HEK293 (cell line): ENCODE measurements around the gene CFAP99.

Experiments
- GLI4 ChIP-seq: fragments of 450-650 bp; formaldehyde crosslinking; IDR thresholded peaks from 2 replicates; pipeline ENCODE4 v1.5.1; 2016; ENCODE audit warnings: missing biosample characterization, missing genetic modification characterization
- IKZF3 ChIP-seq: fragments of 450-650 bp; IDR thresholded peaks from 2 replicates; pipeline ENCODE4 v1.5.0; 2018; ENCODE audit warnings: missing biosample characterization, mild to moderate bottlenecking, missing genetic modification characterization, moderate library complexity
- KLF10 ChIP-seq: fragments of 450-650 bp; IDR thresholded peaks from 2 replicates; pipeline ENCODE4 v1.5.1; 2018; ENCODE audit warnings: missing biosample characterization, mild to moderate bottlenecking, missing genetic modification characterization
- KLF9 ChIP-seq: fragments of 450-650 bp; formaldehyde crosslinking; IDR thresholded peaks from 2 replicates; pipeline ENCODE4 v1.5.1; 2016; ENCODE audit warnings: missing biosample characterization, missing genetic modification characterization, low read depth
- MZF1 ChIP-seq: fragments of 450-650 bp; formaldehyde crosslinking; IDR thresholded peaks from 2 replicates; pipeline ENCODE4 v1.5.1; 2017; ENCODE audit warnings: missing biosample characterization, missing genetic modification characterization, borderline replicate concordance
- YY1 ChIP-seq: fragments of 450-650 bp; formaldehyde crosslinking; IDR thresholded peaks from 2 replicates; pipeline ENCODE4 v1.5.1; 2018; ENCODE audit warnings: missing biosample characterization, missing genetic modification characterization
- ZBTB48 ChIP-seq: fragments of 450-650 bp; formaldehyde crosslinking; IDR thresholded peaks from 2 replicates; pipeline ENCODE4 v1.5.1; 2016; ENCODE audit warnings: missing biosample characterization, missing genetic modification characterization
- ZBTB8A ChIP-seq: fragments of 450-650 bp; formaldehyde crosslinking; IDR thresholded peaks from 2 replicates; pipeline ENCODE4 v1.5.1; 2016; ENCODE audit warnings: missing biosample characterization, missing genetic modification characterization
- ZEB2 ChIP-seq: fragments of 450-650 bp; formaldehyde crosslinking; IDR thresholded peaks from 2 replicates; pipeline ENCODE4 v1.5.1; 2016; ENCODE audit warnings: missing biosample characterization, missing genetic modification characterization
- ZFHX2 ChIP-seq: fragments of 450-650 bp; formaldehyde crosslinking; conservative IDR thresholded peaks from 2 replicates; pipeline ENCODE4 v1.5.1; 2016; ENCODE audit warnings: missing biosample characterization, missing genetic modification characterization
- ZFP3 ChIP-seq: fragments of 450-650 bp; formaldehyde crosslinking; IDR thresholded peaks from 2 replicates; pipeline ENCODE4 v1.5.1; 2016; ENCODE audit warnings: low read depth, missing biosample characterization, missing genetic modification characterization
- ZNF114 ChIP-seq: fragments of 450-650 bp; formaldehyde crosslinking; IDR thresholded peaks from 2 replicates; pipeline ENCODE4 v1.5.0; 2017; ENCODE audit warnings: missing biosample characterization, missing genetic modification characterization
- ZNF132 ChIP-seq: fragments of 450-650 bp; formaldehyde crosslinking; IDR thresholded peaks from 2 replicates; pipeline ENCODE4 v1.5.1; 2017; ENCODE audit warnings: missing biosample characterization, missing genetic modification characterization, borderline replicate concordance
- ZNF138 ChIP-seq: fragments of 450-650 bp; formaldehyde crosslinking; IDR thresholded peaks from 2 replicates; pipeline ENCODE4 v1.5.1; 2016; ENCODE audit warnings: missing biosample characterization, missing genetic modification characterization, borderline replicate concordance
- ZNF175 ChIP-seq: fragments of 450-650 bp; formaldehyde crosslinking; IDR thresholded peaks from 2 replicates; pipeline ENCODE4 v1.5.1; 2016; ENCODE audit warnings: missing biosample characterization, missing genetic modification characterization
- ZNF184 ChIP-seq: fragments of 450-650 bp; IDR thresholded peaks from 2 replicates; pipeline ENCODE4 v1.5.1; 2018; ENCODE audit warnings: missing biosample characterization, mild to moderate bottlenecking, missing genetic modification characterization
- ZNF2 ChIP-seq: fragments of 450-650 bp; formaldehyde crosslinking; IDR thresholded peaks from 2 replicates; pipeline ENCODE4 v1.5.1; 2016; ENCODE audit warnings: missing biosample characterization, missing genetic modification characterization
- ZNF292 ChIP-seq: fragments of 450-650 bp; formaldehyde crosslinking; IDR thresholded peaks from 2 replicates; pipeline ENCODE4 v1.5.1; 2016; ENCODE audit warnings: low read depth, missing biosample characterization, missing genetic modification characterization, borderline replicate concordance
- ZNF350 ChIP-seq: fragments of 450-650 bp; formaldehyde crosslinking; IDR thresholded peaks from 2 replicates; pipeline ENCODE4 v1.5.0; 2017; ENCODE audit warnings: missing biosample characterization, mild to moderate bottlenecking, missing genetic modification characterization
- ZNF394 ChIP-seq: fragments of 450-650 bp; formaldehyde crosslinking; IDR thresholded peaks from 2 replicates; pipeline ENCODE4 v1.5.1; 2016; ENCODE audit warnings: missing biosample characterization, missing genetic modification characterization, mild to moderate bottlenecking, moderate library complexity, borderline replicate concordance
- ZNF473 ChIP-seq: fragments of 450-650 bp; formaldehyde crosslinking; IDR thresholded peaks from 2 replicates; pipeline ENCODE4 v1.5.1; 2017; ENCODE audit warnings: missing biosample characterization, missing genetic modification characterization
- ZNF514 ChIP-seq: fragments of 450-650 bp; formaldehyde crosslinking; IDR thresholded peaks from 2 replicates; pipeline ENCODE4 v1.5.1; 2016; ENCODE audit warnings: missing biosample characterization, missing genetic modification characterization
- ZNF548 ChIP-seq: fragments of 450-650 bp; formaldehyde crosslinking; IDR thresholded peaks from 2 replicates; pipeline ENCODE4 v1.5.1; 2016; ENCODE audit warnings: missing biosample characterization, missing genetic modification characterization
- ZNF571 ChIP-seq: fragments of 450-650 bp; formaldehyde crosslinking; IDR thresholded peaks from 2 replicates; pipeline ENCODE4 v1.5.0; 2017; ENCODE audit warnings: missing biosample characterization, missing genetic modification characterization
- ZNF585B ChIP-seq: fragments of 450-650 bp; formaldehyde crosslinking; IDR thresholded peaks from 2 replicates; pipeline ENCODE4 v1.5.1; 2016; ENCODE audit warnings: missing biosample characterization, missing genetic modification characterization
- ZNF600 ChIP-seq: fragments of 450-650 bp; formaldehyde crosslinking; IDR thresholded peaks from 2 replicates; pipeline ENCODE4 v1.5.1; 2016; ENCODE audit warnings: missing biosample characterization, missing genetic modification characterization
- ZNF670 ChIP-seq: fragments of 450-650 bp; formaldehyde crosslinking; IDR thresholded peaks from 2 replicates; pipeline ENCODE4 v1.5.1; 2016; ENCODE audit warnings: missing biosample characterization, missing genetic modification characterization, low read depth
- ZNF707 ChIP-seq: fragments of 450-650 bp; formaldehyde crosslinking; IDR thresholded peaks from 2 replicates; pipeline ENCODE4 v1.5.1; 2016; ENCODE audit warnings: missing biosample characterization, missing genetic modification characterization
- ZNF777 ChIP-seq: fragments of 450-650 bp; formaldehyde crosslinking; IDR thresholded peaks from 2 replicates; pipeline ENCODE4 v1.5.1; 2017; ENCODE audit warnings: missing biosample characterization, missing genetic modification characterization, borderline replicate concordance
- ZSCAN16 ChIP-seq: fragments of 450-650 bp; formaldehyde crosslinking; IDR thresholded peaks from 2 replicates; pipeline ENCODE4 v1.5.1; 2016; ENCODE audit warnings: missing biosample characterization, missing genetic modification characterization
- ZSCAN30 ChIP-seq: fragments of 450-650 bp; IDR thresholded peaks from 2 replicates; pipeline ENCODE4 v1.5.1; 2018; ENCODE audit warnings: missing biosample characterization, mild to moderate bottlenecking, missing genetic modification characterization, moderate library complexity
- ZXDB ChIP-seq: fragments of 450-650 bp; formaldehyde crosslinking; IDR thresholded peaks from 2 replicates; pipeline ENCODE4 v1.5.1; 2016; ENCODE audit warnings: missing biosample characterization, missing genetic modification characterization
- TF ChIP-seq, protein P1 (sequence below): fragments of 450-650 bp; formaldehyde crosslinking; IDR thresholded peaks from 2 replicates; pipeline ENCODE4 v1.5.1; 2016; ENCODE audit warnings: missing biosample characterization, missing genetic modification characterization
- TF ChIP-seq, protein P2 (sequence below): fragments of 450-650 bp; formaldehyde crosslinking; IDR thresholded peaks from 2 replicates; pipeline ENCODE4 v1.5.1; 2017; ENCODE audit warnings: missing biosample characterization, missing genetic modification characterization
- TF ChIP-seq, protein P3 (sequence below): fragments of 450-650 bp; formaldehyde crosslinking; IDR thresholded peaks from 2 replicates; pipeline ENCODE4; 2016; ENCODE audit warnings: missing biosample characterization, missing genetic modification characterization
- TF ChIP-seq, protein P4 (sequence below): fragments of 450-650 bp; formaldehyde crosslinking; IDR thresholded peaks from 2 replicates; pipeline ENCODE4 v1.5.1; 2016; ENCODE audit warnings: missing biosample characterization, missing genetic modification characterization

The CFAP99 gene

DNA sequence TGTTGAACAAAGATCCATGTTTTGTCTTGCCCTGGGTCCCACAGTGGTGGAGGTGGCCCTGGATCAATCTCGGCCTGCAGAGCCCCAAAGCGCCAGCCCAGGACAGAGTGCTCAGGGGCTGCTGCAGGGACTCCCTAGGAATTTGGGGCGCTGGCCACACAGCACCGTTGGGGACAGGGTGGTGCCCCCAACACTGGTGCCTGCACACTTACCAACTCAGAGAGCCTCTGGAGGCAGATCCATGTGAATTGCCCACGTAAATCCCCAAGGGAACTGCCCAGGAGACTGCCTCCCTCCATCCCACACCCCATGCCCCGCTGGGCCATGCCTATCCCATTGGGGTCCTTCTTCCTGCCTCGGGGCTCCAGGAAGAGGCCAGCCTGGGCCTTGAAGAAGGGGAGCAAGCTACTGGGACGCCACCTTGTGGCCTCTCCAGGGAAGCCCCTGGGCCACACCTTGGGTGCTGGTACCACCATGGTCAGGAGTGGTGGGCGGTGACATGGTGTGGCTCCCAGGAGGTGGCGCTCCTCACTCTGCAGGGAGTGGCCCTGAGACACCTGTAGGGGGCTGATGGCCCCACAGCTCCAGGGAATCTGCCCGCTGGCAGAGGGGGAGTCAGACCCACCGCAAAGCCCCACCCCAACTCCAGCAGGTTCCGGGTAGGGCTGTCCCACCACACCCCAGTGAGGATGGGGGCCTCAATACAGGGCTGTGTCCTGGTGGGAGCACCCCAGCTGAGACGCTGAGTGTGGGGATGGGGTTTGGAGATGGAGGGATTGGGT, 22.8 kb downstream of the CFAP99 start (continued):
- TF ChIP-seq ZNF175 (tag by site-specific recombination) (no peak), ZNF138 (tag by site-specific recombination) (no peak), ZNF514 (no peak), ZNF292 (tag by site-specific recombination) (no peak), ZBTB8A (0 out of 2 replicates have a peak, but pooled peaks have one; percentile 31), ZNF670 (tag by site-specific recombination) (no peak), ZNF777 (tag by site-specific recombination) (no peak), ZNF394 (tag by site-specific recombination) (no peak), ZFHX2 (tag by site-specific recombination) (peak; percentile 75), ZNF585B (tag by site-specific recombination) (no peak), YY1 (tag by site-specific recombination) (no peak), ZEB2 (peak; percentile 61), MZF1 (no peak), IKZF3 (tag by site-specific recombination) (peak; percentile 56; the same call in 1 of the 2 replicates), ZNF2 (tag by site-specific recombination) (peak; percentile 57; the same call in 1 of the 2 replicates), ZNF132 (no peak), ZNF707 (tag by site-specific recombination) (no peak), ZSCAN30 (tag by site-specific recombination) (peak; percentile 70), ZBTB48 (no peak), ZNF571 (tag by site-specific recombination) (no peak), ZXDB (tag by site-specific recombination) (0 out of 2 replicates have a peak, but pooled peaks have one; percentile 27), ZNF600 (tag by site-specific recombination) (no peak), ZSCAN16 (tag by site-specific recombination) (no peak), ZNF473 (tag by site-specific recombination) (no peak), ZNF350 (tag by site-specific recombination) (no peak), KLF9 (tag by site-specific recombination) (0 out of 2 replicates have a peak, but pooled peaks have one; percentile 39), GLI4 (tag by site-specific recombination) (no peak), ZNF548 (no peak), ZNF114 (no peak), ZNF184 (no peak), ZFP3 (no peak), KLF10 (tag by site-specific recombination) (no peak)
- TF ChIP-seq, protein P1, sequence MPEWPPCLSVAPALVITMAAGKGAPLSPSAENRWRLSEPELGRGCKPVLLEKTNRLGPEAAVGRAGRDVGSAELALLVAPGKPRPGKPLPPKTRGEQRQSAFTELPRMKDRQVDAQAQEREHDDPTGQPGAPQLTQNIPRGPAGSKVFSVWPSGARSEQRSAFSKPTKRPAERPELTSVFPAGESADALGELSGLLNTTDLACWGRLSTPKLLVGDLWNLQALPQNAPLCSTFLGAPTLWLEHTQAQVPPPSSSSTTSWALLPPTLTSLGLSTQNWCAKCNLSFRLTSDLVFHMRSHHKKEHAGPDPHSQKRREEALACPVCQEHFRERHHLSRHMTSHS (tag by site-specific recombination), result no peak
- TF ChIP-seq, protein P2, sequence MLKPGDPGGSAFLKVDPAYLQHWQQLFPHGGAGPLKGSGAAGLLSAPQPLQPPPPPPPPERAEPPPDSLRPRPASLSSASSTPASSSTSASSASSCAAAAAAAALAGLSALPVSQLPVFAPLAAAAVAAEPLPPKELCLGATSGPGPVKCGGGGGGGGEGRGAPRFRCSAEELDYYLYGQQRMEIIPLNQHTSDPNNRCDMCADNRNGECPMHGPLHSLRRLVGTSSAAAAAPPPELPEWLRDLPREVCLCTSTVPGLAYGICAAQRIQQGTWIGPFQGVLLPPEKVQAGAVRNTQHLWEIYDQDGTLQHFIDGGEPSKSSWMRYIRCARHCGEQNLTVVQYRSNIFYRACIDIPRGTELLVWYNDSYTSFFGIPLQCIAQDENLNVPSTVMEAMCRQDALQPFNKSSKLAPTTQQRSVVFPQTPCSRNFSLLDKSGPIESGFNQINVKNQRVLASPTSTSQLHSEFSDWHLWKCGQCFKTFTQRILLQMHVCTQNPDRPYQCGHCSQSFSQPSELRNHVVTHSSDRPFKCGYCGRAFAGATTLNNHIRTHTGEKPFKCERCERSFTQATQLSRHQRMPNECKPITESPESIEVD (tag by site-specific recombination), result no peak
- TF ChIP-seq, protein P3, sequence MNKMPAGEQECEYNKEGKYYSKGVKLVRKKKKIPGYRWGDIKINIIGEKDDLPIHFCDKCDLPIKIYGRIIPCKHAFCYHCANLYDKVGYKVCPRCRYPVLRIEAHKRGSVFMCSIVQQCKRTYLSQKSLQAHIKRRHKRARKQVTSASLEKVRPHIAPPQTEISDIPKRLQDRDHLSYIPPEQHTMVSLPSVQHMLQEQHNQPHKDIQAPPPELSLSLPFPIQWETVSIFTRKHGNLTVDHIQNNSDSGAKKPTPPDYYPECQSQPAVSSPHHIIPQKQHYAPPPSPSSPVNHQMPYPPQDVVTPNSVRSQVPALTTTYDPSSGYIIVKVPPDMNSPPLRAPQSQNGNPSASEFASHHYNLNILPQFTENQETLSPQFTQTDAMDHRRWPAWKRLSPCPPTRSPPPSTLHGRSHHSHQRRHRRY (tag by site-specific recombination), result no peak
- TF ChIP-seq, protein P4, sequence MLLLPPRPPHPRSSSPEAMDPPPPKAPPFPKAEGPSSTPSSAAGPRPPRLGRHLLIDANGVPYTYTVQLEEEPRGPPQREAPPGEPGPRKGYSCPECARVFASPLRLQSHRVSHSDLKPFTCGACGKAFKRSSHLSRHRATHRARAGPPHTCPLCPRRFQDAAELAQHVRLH (tag by site-specific recombination), result no peak
